Measurements from ENCODE around the gene TNFRSF25. TPM values are rescaled to one million over a fixed set of nuclear protein-coding genes. Genes with fewer than 3 reads are reported as not detected.
A peak's percentile ranks its signal among the peaks of the same experiment; 100 is the strongest.

Gene TNFRSF25
- total and polyA plus RNA-seq, 2 donors from 2014 or later: 7.6 to 13.8 TPM

- no peak for FAIRE-seq
- no peaks in the 10 kb centered on the region for H3K36me3 ChIP-seq (ENCODE audit: control insufficient read depth in 2 of 3, insufficient read depth in 3 of 3, low read length in 3 of 3)
- TF ChIP-seq CTCF (IDR thresholded peaks at IDR 0.05; ENCODE audit: borderline replicate concordance, extremely low read depth, insufficient read depth): no peak
- DNase-seq: peak in 1 of 5 donors; percentile 78
- no peak overlapping the region for H3K27ac ChIP-seq (ENCODE audit: low read depth in 2 of 2, low read length in 2 of 2)
- H3K9ac ChIP-seq (ENCODE audit: low read length in 3 of 3): no peak overlapping the region
- no peak overlapping the region for H3K4me3 ChIP-seq (ENCODE audit: low read length in 3 of 3)
- H3K27me3 ChIP-seq (ENCODE audit: control insufficient read depth, insufficient read depth, low read length): no peaks in the 10 kb centered on the region
- intact Hi-C loops (cut with DNase I): no loop called here
- H3K9me3 ChIP-seq (ENCODE audit: control insufficient read depth in 2 of 3, insufficient read depth in 1 of 3, low read length in 3 of 3): no peaks in the 10 kb centered on the region
- H3K4me1 ChIP-seq (ENCODE audit: control insufficient read depth in 2 of 3, insufficient read depth in 2 of 3, low read depth in 1 of 3, low read length in 3 of 3): no peaks in the 10 kb centered on the region
Measured at GRCh38 chr1:6473974-6474814, 8.2 kb upstream of the TNFRSF25 start.

DNA sequence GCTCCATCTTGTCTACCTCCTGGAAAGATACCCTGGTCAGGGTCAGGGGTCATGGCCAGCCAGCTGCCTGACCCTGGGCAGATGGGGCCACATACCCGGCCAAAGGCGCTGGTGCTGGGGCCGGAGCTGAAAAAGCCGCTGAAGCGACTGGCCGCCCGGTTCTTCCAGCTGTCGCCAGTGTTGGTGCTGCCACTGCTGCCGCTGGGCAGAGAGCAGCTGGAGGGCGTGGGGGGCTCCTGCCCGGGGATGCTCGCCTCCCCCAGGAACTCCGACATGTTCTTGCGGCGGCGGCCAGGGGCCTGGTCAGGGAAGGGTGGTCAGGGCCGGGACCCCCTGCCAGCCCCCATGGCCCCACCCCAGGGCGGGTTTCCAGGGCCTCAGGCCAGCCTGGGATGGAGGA, 7.2 kb upstream of the TNFRSF25 start:
- Histone ChIP-seq H3K27ac (ENCODE audit: low read depth in 2 of 2, low read length in 2 of 2) (no peak overlapping the region), H3K27me3 (ENCODE audit: control insufficient read depth, insufficient read depth, low read length) (no peaks in the 10 kb centered on the region), H3K9me3 (ENCODE audit: control insufficient read depth in 2 of 3, insufficient read depth in 1 of 3, low read length in 3 of 3) (no peaks in the 10 kb centered on the region), H3K36me3 (ENCODE audit: control insufficient read depth in 2 of 3, insufficient read depth in 3 of 3, low read length in 3 of 3) (no peaks in the 10 kb centered on the region), H3K4me3 (ENCODE audit: low read length in 3 of 3) (no peak overlapping the region), H3K9ac (ENCODE audit: low read length in 3 of 3) (no peak overlapping the region), H3K4me1 (ENCODE audit: control insufficient read depth in 2 of 3, insufficient read depth in 2 of 3, low read depth in 1 of 3, low read length in 3 of 3) (no peaks in the 10 kb centered on the region)
- no peak for TF ChIP-seq CTCF (IDR thresholded peaks at IDR 0.05; ENCODE audit: borderline replicate concordance, extremely low read depth, insufficient read depth)
- peak in 1 of 5 donors; percentile 79 for DNase-seq
- intact Hi-C loops (cut with DNase I): no loop called here
- no peak for FAIRE-seq

DNA sequence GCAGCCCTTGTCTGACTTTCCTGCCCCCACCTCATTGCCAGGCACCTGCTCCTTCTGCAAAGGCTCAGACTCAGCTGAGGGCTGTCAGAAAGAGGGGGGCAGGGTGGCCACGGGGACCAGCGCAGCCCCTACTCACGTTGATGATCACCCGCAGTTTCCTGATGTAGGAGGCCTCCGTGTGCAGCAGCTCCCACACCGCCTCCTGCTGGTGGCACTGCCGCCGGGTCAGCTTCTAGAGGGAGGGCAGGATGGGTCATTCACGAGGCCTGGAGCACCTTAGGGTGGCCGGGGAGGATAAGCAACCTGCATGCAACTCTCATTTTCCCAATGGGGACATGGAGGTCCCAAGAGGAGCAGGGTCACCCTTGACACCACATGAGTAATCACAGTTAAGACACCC, 6.4 kb upstream of the TNFRSF25 start:
- DNase-seq (no peak), FAIRE-seq (no peak)
- H3K36me3 ChIP-seq (ENCODE audit: control insufficient read depth in 2 of 3, insufficient read depth in 3 of 3, low read length in 3 of 3): no peaks in the 10 kb centered on the region
- no peak overlapping the region for H3K27ac ChIP-seq (ENCODE audit: low read depth in 2 of 2, low read length in 2 of 2)
- no peak overlapping the region for H3K4me3 ChIP-seq (ENCODE audit: low read length in 3 of 3)
- TF ChIP-seq CTCF (IDR thresholded peaks at IDR 0.05; ENCODE audit: borderline replicate concordance, extremely low read depth, insufficient read depth): no peak
- H3K27me3 ChIP-seq (ENCODE audit: control insufficient read depth, insufficient read depth, low read length): no peaks in the 10 kb centered on the region
- H3K9me3 ChIP-seq (ENCODE audit: control insufficient read depth in 2 of 3, insufficient read depth in 1 of 3, low read length in 3 of 3): no peaks in the 10 kb centered on the region
- intact Hi-C loops (cut with DNase I): no loop called here
- no peak overlapping the region for H3K9ac ChIP-seq (ENCODE audit: low read length in 3 of 3)
- no peaks in the 10 kb centered on the region for H3K4me1 ChIP-seq (ENCODE audit: control insufficient read depth in 2 of 3, insufficient read depth in 2 of 3, low read depth in 1 of 3, low read length in 3 of 3)
